ENCODE results near the gene DSCAML1.
"Not testable (repeated sequence)": the region's sequence is repeated elsewhere in the genome, so short reads cannot be mapped to it uniquely, and the experiment has no call there.

The DSCAML1 gene

GRCh38 chr11:117794772-117795629, 2.0 kb downstream of the DSCAML1 start:
- no peak for DNase-seq

- no peak for DNase-seq
Measured at GRCh38 chr11:117794135-117794534, 2.9 kb downstream of the DSCAML1 start.

- DNase-seq = no peak
Measured at GRCh38 chr11:117793583-117793982, 3.4 kb downstream of the DSCAML1 start.

- DNase-seq = no peak
Measured at GRCh38 chr11:117792992-117793391, 4.0 kb downstream of the DSCAML1 start.

- DNase-seq = no peak
Measured at GRCh38 chr11:117792241-117792640, 4.8 kb downstream of the DSCAML1 start.

- no peak for DNase-seq
Measured at GRCh38 chr11:117790279-117790678, 6.7 kb downstream of the DSCAML1 start.

- DNase-seq = no peak
Measured at GRCh38 chr11:117789241-117789640, 7.8 kb downstream of the DSCAML1 start.

GRCh38 chr11:117786135-117786870, 10.7 kb downstream of the DSCAML1 start:
- DNase-seq = no peak

GRCh38 chr11:117782101-117782500, 14.9 kb downstream of the DSCAML1 start:
- no peak for DNase-seq

GRCh38 chr11:117781627-117782026, 15.4 kb downstream of the DSCAML1 start:
- DNase-seq = no peak

- no peak for DNase-seq
Measured at GRCh38 chr11:117780456-117780855, 16.6 kb downstream of the DSCAML1 start.

GRCh38 chr11:117774553-117774952, 22.5 kb downstream of the DSCAML1 start:
- DNase-seq = no peak

- no peak for DNase-seq
Measured at GRCh38 chr11:117772360-117772759, 24.7 kb downstream of the DSCAML1 start.

GRCh38 chr11:117771841-117772240, 25.2 kb downstream of the DSCAML1 start:
- DNase-seq = no peak

- no peak for DNase-seq
Measured at GRCh38 chr11:117771197-117771596, 25.8 kb downstream of the DSCAML1 start.

- no peak for DNase-seq
Measured at GRCh38 chr11:117770061-117770460, 27.0 kb downstream of the DSCAML1 start.

GRCh38 chr11:117769533-117769932, 27.5 kb downstream of the DSCAML1 start:
- DNase-seq = no peak

GRCh38 chr11:117768506-117768905, 28.5 kb downstream of the DSCAML1 start:
- no peak for DNase-seq

- no peak for DNase-seq
Measured at GRCh38 chr11:117767071-117767470, 29.9 kb downstream of the DSCAML1 start.

GRCh38 chr11:117766576-117766975, 30.4 kb downstream of the DSCAML1 start:
- DNase-seq = no peak

- DNase-seq = no peak
Measured at GRCh38 chr11:117766026-117766425, 31.0 kb downstream of the DSCAML1 start.

GRCh38 chr11:117765068-117765467, 31.9 kb downstream of the DSCAML1 start:
- no peak for DNase-seq

- DNase-seq = not testable (repeated sequence)
Measured at GRCh38 chr11:117763465-117763864, 33.6 kb downstream of the DSCAML1 start.

- DNase-seq = no peak
Measured at GRCh38 chr11:117761993-117762392, 35.0 kb downstream of the DSCAML1 start.
